ENCODE measurements around the gene LRRC34.

GRCh38 chr3:169815590-169816150, 3.0 kb upstream of the LRRC34 start:
- no peak for TF ChIP-seq CTCF (IDR thresholded peaks at IDR 0.05)
- TF ChIP-seq EP300 (IDR thresholded peaks at IDR 0.05): no peak
- no peak for TF ChIP-seq POLR2AphosphoS5 (IDR thresholded peaks at IDR 0.05)
